22Rv1 (cell line): ENCODE measurements around the gene HACD3.
"Not testable (repeated sequence)": the region's sequence is repeated elsewhere in the genome, so short reads cannot be mapped to it uniquely, and the experiment has no call there.

ENCODE experiments used
- H3K27ac ChIP-seq: fragments of 450-650 bp; 2 replicates; pipeline ENCODE4 v1.5.1; 2017
- ZFX ChIP-seq: fragments of 450-650 bp; IDR thresholded peaks from 2 replicates; pipeline ENCODE4 v1.6.1; 2017; ENCODE audit warnings: antibody characterized with exemption, borderline replicate concordance
- TF ChIP-seq, protein P1 (sequence below): fragments of 450-650 bp; IDR thresholded peaks from 2 replicates; pipeline ENCODE4 v1.5.1; 2017; ENCODE audit warnings: mild to moderate bottlenecking

The HACD3 gene

GRCh38 chr15:65547841-65548240, 17.6 kb downstream of the HACD3 start:
- H3K27ac ChIP-seq, result no peak overlapping the region
- TF ChIP-seq, protein P1, sequence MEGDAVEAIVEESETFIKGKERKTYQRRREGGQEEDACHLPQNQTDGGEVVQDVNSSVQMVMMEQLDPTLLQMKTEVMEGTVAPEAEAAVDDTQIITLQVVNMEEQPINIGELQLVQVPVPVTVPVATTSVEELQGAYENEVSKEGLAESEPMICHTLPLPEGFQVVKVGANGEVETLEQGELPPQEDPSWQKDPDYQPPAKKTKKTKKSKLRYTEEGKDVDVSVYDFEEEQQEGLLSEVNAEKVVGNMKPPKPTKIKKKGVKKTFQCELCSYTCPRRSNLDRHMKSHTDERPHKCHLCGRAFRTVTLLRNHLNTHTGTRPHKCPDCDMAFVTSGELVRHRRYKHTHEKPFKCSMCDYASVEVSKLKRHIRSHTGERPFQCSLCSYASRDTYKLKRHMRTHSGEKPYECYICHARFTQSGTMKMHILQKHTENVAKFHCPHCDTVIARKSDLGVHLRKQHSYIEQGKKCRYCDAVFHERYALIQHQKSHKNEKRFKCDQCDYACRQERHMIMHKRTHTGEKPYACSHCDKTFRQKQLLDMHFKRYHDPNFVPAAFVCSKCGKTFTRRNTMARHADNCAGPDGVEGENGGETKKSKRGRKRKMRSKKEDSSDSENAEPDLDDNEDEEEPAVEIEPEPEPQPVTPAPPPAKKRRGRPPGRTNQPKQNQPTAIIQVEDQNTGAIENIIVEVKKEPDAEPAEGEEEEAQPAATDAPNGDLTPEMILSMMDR, result no peak
- TF ChIP-seq ZFX, result no peak

DNA sequence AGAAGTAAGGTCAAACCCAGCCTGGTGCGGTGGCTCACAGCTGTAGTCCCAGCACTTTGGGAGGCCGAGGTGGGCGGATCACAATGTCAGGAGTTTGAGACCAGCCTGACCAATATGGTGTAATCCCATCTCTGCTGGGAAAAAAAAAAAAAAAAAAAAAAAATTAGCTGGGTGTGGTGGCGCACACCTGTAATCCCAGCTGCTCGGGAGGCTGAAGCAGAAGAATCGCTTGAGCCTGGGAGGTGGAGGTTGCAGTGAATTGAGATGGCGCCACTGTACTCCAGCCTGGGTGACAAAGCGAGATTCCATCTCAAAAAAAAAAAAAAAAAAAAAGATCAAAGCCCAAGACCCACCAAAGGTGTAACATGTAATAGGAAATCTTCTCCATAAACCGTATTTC, 19.0 kb downstream of the HACD3 start:
- H3K27ac ChIP-seq, result not testable (repeated sequence)

DNA sequence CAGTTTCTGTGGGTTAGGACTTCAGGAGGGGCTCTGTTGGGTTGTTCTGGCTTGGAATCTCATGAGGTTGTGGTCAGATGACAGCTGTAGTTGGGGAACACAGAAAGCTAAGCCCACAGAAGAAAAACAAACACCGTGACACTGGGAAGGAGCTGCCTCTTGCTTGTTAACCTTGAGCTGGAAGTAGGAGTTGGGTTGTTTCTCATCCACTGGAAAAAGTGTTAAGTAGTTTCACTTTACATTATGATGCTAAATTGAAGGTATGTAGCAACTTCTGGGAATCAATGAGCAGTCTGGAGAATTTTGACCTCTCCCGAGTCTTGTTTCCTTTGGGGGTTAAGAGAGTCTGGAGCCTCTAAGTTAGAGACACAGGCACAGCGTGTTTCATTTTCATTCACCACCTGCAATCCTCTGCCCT, 20.4 kb downstream of the HACD3 start:
- TF ChIP-seq, protein P1, result no peak
- no peak for TF ChIP-seq ZFX
- no peak overlapping the region for H3K27ac ChIP-seq

DNA sequence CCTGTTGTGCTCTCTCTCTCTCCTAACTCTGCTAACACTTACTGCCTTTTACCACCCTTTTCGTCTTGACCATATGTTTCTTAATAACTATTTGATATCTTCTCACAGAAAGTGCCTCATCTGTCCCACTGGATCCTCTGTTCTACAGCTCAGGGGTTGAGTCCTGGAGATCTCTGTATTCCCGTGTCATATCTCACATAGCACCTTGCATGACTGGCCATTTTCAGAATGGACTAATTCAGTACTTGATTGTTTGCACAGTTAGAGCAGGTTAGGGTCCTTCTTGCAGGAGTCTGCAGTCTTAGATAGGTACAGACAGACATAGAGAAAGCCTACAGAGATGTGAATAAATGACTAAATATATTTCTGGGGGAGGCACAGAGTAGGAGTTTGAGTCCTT, 20.9 kb downstream of the HACD3 start:
- TF ChIP-seq, protein P1, result no peak
- no peak for TF ChIP-seq ZFX

GRCh38 chr15:65552851-65553250, 22.6 kb downstream of the HACD3 start:
- H3K27ac ChIP-seq, result not testable (repeated sequence)

More for the DNA sequence above, 20.9 kb downstream of the HACD3 start:
- no peak overlapping the region for H3K27ac ChIP-seq

DNA sequence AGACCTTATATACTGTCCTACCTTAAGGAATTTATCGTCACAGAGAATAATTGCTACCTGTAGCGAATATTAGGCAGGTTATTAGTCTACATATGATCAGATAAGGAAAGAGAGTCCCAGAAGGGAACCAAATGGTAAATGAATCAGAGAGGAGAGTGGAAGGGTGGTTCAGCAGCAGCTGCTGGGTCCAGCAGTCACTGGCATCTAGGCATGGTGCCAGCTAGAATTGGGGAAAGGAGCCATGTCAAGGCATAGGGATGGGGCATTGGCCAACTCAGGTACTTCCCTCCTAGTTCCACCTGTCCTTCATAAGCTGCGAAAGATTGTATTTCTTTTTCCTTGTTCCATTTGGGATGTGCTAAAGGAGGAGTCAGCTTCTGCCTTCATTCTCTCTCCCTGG, 23.4 kb downstream of the HACD3 start:
- TF ChIP-seq, protein P1, result no peak
- TF ChIP-seq ZFX, result no peak
- H3K27ac ChIP-seq, result no peak overlapping the region

- H3K27ac ChIP-seq, result no peak overlapping the region
- TF ChIP-seq ZFX, result no peak
- TF ChIP-seq, protein P1, result no peak
Measured at GRCh38 chr15:65556622-65557021, 26.4 kb downstream of the HACD3 start.

GRCh38 chr15:65558336-65558735, 28.1 kb downstream of the HACD3 start:
- H3K27ac ChIP-seq, result no peak overlapping the region
- no peak for TF ChIP-seq ZFX
- TF ChIP-seq, protein P1, result no peak
